Neural progenitor cell (in vitro differentiated cells): ENCODE data around the gene SUGT1. TPM values are rescaled to one million over a fixed set of nuclear protein-coding genes. Genes with fewer than 3 reads are reported as not detected.

Source experiments
- DNase-seq: peaks from one replicate; pipeline ENCODE4 v3.0.0-alpha.2; 2016; ENCODE audit warnings: low spot score
- H2AFZ ChIP-seq: fragments of 200-600 bp; sonication (generic); replicated peaks from 2 replicates; pipeline ENCODE4 v1.6.1; 2016; ENCODE audit warnings: antibody characterized with exemption
- H3F3A ChIP-seq: fragments of 200-600 bp; sonication (generic); 2 replicates; pipeline ENCODE4 v1.6.1; 2016; ENCODE audit warnings: antibody characterized with exemption, low read depth
- H3K27ac ChIP-seq: fragments of 200-600 bp; sonication (generic); 2 replicates; pipeline ENCODE4 v1.5.1; 2016; ENCODE audit warnings: mild to moderate bottlenecking
- H3K27me3 ChIP-seq: fragments of 200-600 bp; sonication (generic); 2 replicates; pipeline ENCODE4 v1.6.1; 2016; ENCODE audit warnings: mild to moderate bottlenecking, moderate library complexity
- H3K36me3 ChIP-seq: fragments of 200-600 bp; sonication (generic); 2 replicates; pipeline ENCODE4 v1.5.1; 2016
- H3K4me1 ChIP-seq: fragments of 200-600 bp; sonication (generic); 2 replicates; pipeline ENCODE4 v1.6.1; 2016; ENCODE audit warnings: mixed run types
- H3K4me2 ChIP-seq: fragments of 200-600 bp; sonication (generic); 2 replicates; pipeline ENCODE4 v1.6.1; 2016
- H3K4me3 ChIP-seq: fragments of 200-600 bp; sonication (generic); 2 replicates; pipeline ENCODE4 v1.5.1; 2016
- H3K79me2 ChIP-seq: fragments of 200-600 bp; sonication (generic); 2 replicates; pipeline ENCODE4 v1.6.1; 2016; ENCODE audit warnings: low read depth
- H3K9ac ChIP-seq: fragments of 200-600 bp; sonication (generic); 2 replicates; pipeline ENCODE4 v1.6.1; 2016
- H3K9me3 ChIP-seq: fragments of 200-600 bp; sonication (generic); 2 replicates; pipeline ENCODE4 v1.5.1; 2016; ENCODE audit warnings: low read depth
- H4K20me1 ChIP-seq: fragments of 200-600 bp; sonication (generic); 2 replicates; pipeline ENCODE4 v1.6.1; 2016; ENCODE audit warnings: low read depth
- H3K27ac Mint-ChIP-seq: 3 replicates; pipeline ENCODE4 v1.8.0; 2021; ENCODE audit warnings: mixed read lengths
- H3K27me3 Mint-ChIP-seq: 2 replicates; pipeline ENCODE4 v1.8.0; 2022; ENCODE audit warnings: low read depth, mild to moderate bottlenecking, inconsistent platforms, moderate library complexity, mixed read lengths; ENCODE audit not compliant: insufficient read depth
- H3K36me3 Mint-ChIP-seq: 3 replicates; pipeline ENCODE4 v1.8.0; 2021; ENCODE audit warnings: mixed read lengths
- H3K4me1 Mint-ChIP-seq: 3 replicates; pipeline ENCODE4 v1.8.0; 2021; ENCODE audit warnings: mixed read lengths
- H3K4me3 Mint-ChIP-seq: 3 replicates; pipeline ENCODE4 v1.8.0; 2021; ENCODE audit warnings: mild to moderate bottlenecking, moderate library complexity, mixed read lengths
- H3K9me3 Mint-ChIP-seq: 3 replicates; pipeline ENCODE4 v1.8.0; 2020; ENCODE audit warnings: mixed read lengths
- CTCF ChIP-seq: fragments of 200-600 bp; sonication (generic); IDR thresholded peaks from 2 replicates; pipeline ENCODE4 v1.5.1; 2017; ENCODE audit warnings: antibody characterized with exemption, mild to moderate bottlenecking
- EZH2 ChIP-seq: fragments of 200-600 bp; sonication (generic); IDR thresholded peaks from 2 replicates; pipeline ENCODE4 v1.6.1; 2017; ENCODE audit warnings: antibody characterized with exemption, mild to moderate bottlenecking, moderate library complexity
- EZH2phosphoT487 ChIP-seq: fragments of 200-600 bp; sonication (generic); IDR thresholded peaks from 2 replicates; pipeline ENCODE4 v1.6.1; 2017; ENCODE audit warnings: antibody characterized with exemption
- total RNA-seq: library from RNA; depleted of rRNA; stranded (reverse); fragments of >200 nt; gene quantifications from 2 replicates; pipeline ENCODE4 v1.2.3, GENCODE V29; 2015; ENCODE audit warnings: low replicate concordance

SUGT1 gene
- total RNA-seq, 1 donor from 2014 or later, result 67.0 TPM

DNA sequence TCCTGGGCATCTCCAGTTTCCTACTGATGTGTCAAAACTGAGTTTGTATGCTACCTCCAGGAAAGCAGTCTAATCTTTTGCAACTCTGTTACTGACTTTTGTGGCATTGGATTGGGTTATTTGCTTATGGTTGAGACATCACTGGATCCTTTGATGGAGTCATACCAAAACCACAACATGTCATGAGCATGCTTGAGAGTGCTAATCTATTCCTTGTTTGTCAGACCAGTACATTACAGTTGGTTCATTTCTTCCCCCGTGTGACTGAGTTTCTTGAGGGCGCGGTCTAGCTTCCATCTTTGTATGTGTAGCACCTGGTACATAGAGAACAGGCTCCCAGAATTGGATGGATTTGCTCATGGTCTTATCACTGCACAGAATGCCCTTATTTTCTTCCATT is 43.2 kb downstream of the SUGT1 start:
- Histone ChIP-seq H3K36me3 (no peaks in the 10 kb centered on the region), H3K27me3 (no peaks in the 10 kb centered on the region)

DNA sequence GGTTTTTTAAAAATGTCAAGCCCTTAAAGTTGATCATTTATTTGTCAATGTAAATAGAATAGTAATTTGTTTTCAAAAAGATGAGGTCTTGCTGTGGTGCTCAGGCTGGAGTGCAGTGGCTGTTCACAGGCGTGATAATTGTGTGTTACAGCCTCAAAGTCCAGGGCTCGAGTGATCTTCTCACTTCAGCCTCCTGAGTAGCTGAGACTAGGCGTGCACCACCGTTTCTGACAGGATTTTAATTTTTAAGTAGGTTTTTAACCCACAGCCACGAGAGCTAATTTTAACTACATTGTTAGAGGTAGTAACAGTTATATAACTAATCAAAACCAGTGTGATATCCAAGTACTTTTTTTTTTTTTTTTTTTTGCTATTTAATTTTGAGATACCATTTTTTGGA is 43.9 kb downstream of the SUGT1 start:
- Histone ChIP-seq H3K4me3 (no peak overlapping the region), H3K27me3 (no peaks in the 10 kb centered on the region), H3K79me2 (no peaks in the 10 kb centered on the region), H3K9me3 (no peaks in the 10 kb centered on the region), H3F3A (no peaks in the 10 kb centered on the region), H3K9ac (no peak overlapping the region), H2AFZ (no peak overlapping the region), H4K20me1 (no peaks in the 10 kb centered on the region), H3K27ac (no peak overlapping the region), H3K36me3 (no peaks in the 10 kb centered on the region), H3K4me2 (no peak overlapping the region), H3K4me1 (no peaks in the 10 kb centered on the region)
- H3K9me3 Mint-ChIP-seq, result no peaks in the 10 kb centered on the region
- peaks cover 3% of the 10 kb centered on the region for H3K4me1 Mint-ChIP-seq
- no peak overlapping the region for H3K27ac Mint-ChIP-seq
- H3K27me3 Mint-ChIP-seq, result no peaks in the 10 kb centered on the region
- TF ChIP-seq CTCF (no peak), EZH2phosphoT487 (no peak), EZH2 (no peak)
- H3K4me3 Mint-ChIP-seq, result no peak overlapping the region
- peaks cover 2% of the 10 kb centered on the region for H3K36me3 Mint-ChIP-seq
- no peak for DNase-seq

More for the DNA sequence above, 43.2 kb downstream of the SUGT1 start:
- H3K9ac ChIP-seq, result no peak overlapping the region
- Mint-ChIP-seq H3K4me1 (no peaks in the 10 kb centered on the region), H3K36me3 (peaks cover 5% of the 10 kb centered on the region), H3K9me3 (no peaks in the 10 kb centered on the region), H3K27ac (no peak overlapping the region), H3K27me3 (no peaks in the 10 kb centered on the region), H3K4me3 (no peak overlapping the region)
- no peaks in the 10 kb centered on the region for H3F3A ChIP-seq
- DNase-seq, result no peak
- H3K79me2 ChIP-seq, result no peaks in the 10 kb centered on the region
- no peak overlapping the region for H3K27ac ChIP-seq
- TF ChIP-seq EZH2phosphoT487 (no peak), CTCF (no peak), EZH2 (no peak)
- H2AFZ ChIP-seq, result no peak overlapping the region
- no peak overlapping the region for H3K4me2 ChIP-seq
- H3K4me3 ChIP-seq, result no peak overlapping the region
- no peaks in the 10 kb centered on the region for H4K20me1 ChIP-seq
- no peaks in the 10 kb centered on the region for H3K4me1 ChIP-seq
- H3K9me3 ChIP-seq, result no peaks in the 10 kb centered on the region

DNA sequence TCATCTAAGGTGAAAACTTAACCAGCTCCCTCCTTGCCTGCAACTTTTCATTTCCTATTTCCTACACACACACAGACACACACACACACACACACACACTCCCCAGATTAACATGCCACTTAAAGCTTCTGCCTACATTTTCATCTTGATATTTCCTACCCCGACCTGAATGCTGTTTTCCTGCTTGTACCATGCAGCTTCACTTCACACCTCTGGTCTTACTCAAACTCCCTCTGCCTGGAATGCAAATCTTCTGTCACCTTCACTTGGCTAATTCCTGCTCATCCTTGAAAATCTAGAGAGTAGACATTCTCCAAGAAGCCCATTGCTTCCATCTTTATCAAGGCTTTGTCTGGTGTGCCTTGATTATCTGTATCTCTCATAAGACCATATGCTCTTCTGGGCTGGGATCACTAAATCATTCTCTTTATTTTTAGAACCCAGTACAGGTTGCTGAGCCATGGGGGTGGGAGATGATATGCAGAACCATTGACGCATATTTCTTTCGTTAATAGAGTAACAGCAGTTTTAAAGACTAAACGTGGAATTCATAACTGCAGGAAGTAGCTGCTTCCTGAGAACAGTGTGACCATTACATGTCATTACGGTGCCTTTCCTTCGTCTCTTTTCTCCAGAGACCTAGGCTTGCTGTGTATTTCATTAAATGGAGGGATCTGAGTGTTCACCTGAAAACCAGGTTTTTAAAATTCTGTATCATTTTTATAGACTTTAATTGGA is 49.3 kb downstream of the SUGT1 start:
- no peak overlapping the region for H2AFZ ChIP-seq
- no peak overlapping the region for H3K9ac ChIP-seq
- no peaks in the 10 kb centered on the region for H3K79me2 ChIP-seq
- H3K27ac ChIP-seq, result no peak overlapping the region
- H3K36me3 ChIP-seq, result no peaks in the 10 kb centered on the region
- Mint-ChIP-seq H3K9me3 (no peaks in the 10 kb centered on the region), H3K36me3 (no peaks in the 10 kb centered on the region), H3K27me3 (no peaks in the 10 kb centered on the region), H3K4me3 (no peak overlapping the region), H3K4me1 (peaks cover 28% of the 10 kb centered on the region), H3K27ac (no peak overlapping the region)
- no peak overlapping the region for H3K4me2 ChIP-seq
- TF ChIP-seq EZH2phosphoT487 (no peak), CTCF (no peak), EZH2 (no peak)
- no peaks in the 10 kb centered on the region for H3K27me3 ChIP-seq
- peaks cover 5% of the 10 kb centered on the region for H3F3A ChIP-seq
- no peaks in the 10 kb centered on the region for H3K9me3 ChIP-seq
- no peak for DNase-seq
- H3K4me3 ChIP-seq, result no peak overlapping the region
- no peaks in the 10 kb centered on the region for H4K20me1 ChIP-seq
- no peaks in the 10 kb centered on the region for H3K4me1 ChIP-seq
